GM06990 (cell line): Measurements from ENCODE around the gene RAP1GAP2.
A peak's percentile ranks its signal among the peaks of the same experiment; 100 is the strongest.

Experiments used
- DNase-seq: peaks from one replicate; pipeline ENCODE4 v3.0.0-alpha.2; 2011; ENCODE audit not compliant: insufficient read length; ENCODE audit errors: extremely low read depth
- H3K27me3 ChIP-seq: replicated peaks from 2 replicates; pipeline ENCODE4 v1.6.0; 2011; ENCODE audit warnings: low read length; ENCODE audit not compliant: control insufficient read depth, insufficient read depth
- H3K36me3 ChIP-seq: 2 replicates; pipeline ENCODE4 v1.5.1; 2011; ENCODE audit warnings: low read length; ENCODE audit not compliant: control insufficient read depth, insufficient read depth
- H3K4me3 ChIP-seq: replicated peaks from 2 replicates; pipeline ENCODE4 v1.5.1; 2011; ENCODE audit warnings: low read depth, mild to moderate bottlenecking, control low read depth, low read length
- CTCF ChIP-seq: IDR thresholded peaks from 2 replicates; pipeline ENCODE4 v1.5.1; 2011; ENCODE audit warnings: low read length, control low read depth, mild to moderate bottlenecking, inconsistent platforms; ENCODE audit not compliant: insufficient read depth, poor library complexity, severe bottlenecking

RAP1GAP2 gene

GRCh38 chr17:2792366-2793169, 3.7 kb upstream of the RAP1GAP2 start:
- no peak for DNase-seq
- no peak overlapping the region for H3K4me3 ChIP-seq
- no peaks in the 10 kb centered on the region for H3K36me3 ChIP-seq
- TF ChIP-seq CTCF = no peak
- peaks cover 2% of the 10 kb centered on the region; the same call in 1 of the 2 replicates for H3K27me3 ChIP-seq

GRCh38 chr17:2794111-2794803, 2.0 kb upstream of the RAP1GAP2 start:
- H3K4me3 ChIP-seq = no peak overlapping the region
- H3K36me3 ChIP-seq = no peaks in the 10 kb centered on the region
- DNase-seq = no peak
- peaks cover 2% of the 10 kb centered on the region; the same call in 1 of the 2 replicates for H3K27me3 ChIP-seq
- TF ChIP-seq CTCF = no peak

GRCh38 chr17:2795441-2796163, 636 bp upstream of the RAP1GAP2 start:
- Histone ChIP-seq H3K36me3 (no peaks in the 10 kb centered on the region), H3K27me3 (peaks cover 2% of the 10 kb centered on the region; the same call in 1 of the 2 replicates), H3K4me3 (peak overlapping the region; percentile 53)
- TF ChIP-seq CTCF = no peak
- DNase-seq = no peak

GRCh38 chr17:2797226-2797625, 988 bp downstream of the RAP1GAP2 start:
- no peak for TF ChIP-seq CTCF
- Histone ChIP-seq H3K36me3 (no peaks in the 10 kb centered on the region), H3K4me3 (no peak overlapping the region), H3K27me3 (peaks cover 2% of the 10 kb centered on the region; the same call in 1 of the 2 replicates)
- DNase-seq = no peak

- no peak overlapping the region for H3K4me3 ChIP-seq
- no peak for TF ChIP-seq CTCF
- H3K36me3 ChIP-seq = no peaks in the 10 kb centered on the region
- DNase-seq = no peak
- H3K27me3 ChIP-seq = peaks cover 2% of the 10 kb centered on the region; the same call in 1 of the 2 replicates
These were observed 1.4 kb downstream of the RAP1GAP2 start for GRCh38 chr17:2797637-2798036.
